GM23248 (cell line): Measurements from ENCODE around the gene CLPTM1. TPM values are rescaled to one million over a fixed set of nuclear protein-coding genes. Genes with fewer than 3 reads are reported as not detected.

Source experiments
- DNase-seq: peaks from one replicate; pipeline ENCODE4 v3.0.0-alpha.2; 2015
- H2AFZ ChIP-seq: fragments of 200-600 bp; sonication (generic); 2 replicates; pipeline ENCODE4 v1.6.1; 2016; ENCODE audit warnings: antibody characterized with exemption
- H3F3A ChIP-seq: fragments of 200-600 bp; sonication (generic); 2 replicates; pipeline ENCODE4 v1.6.1; 2016; ENCODE audit warnings: mild to moderate bottlenecking, antibody characterized with exemption, mixed run types; ENCODE audit not compliant: insufficient read depth
- H3K27ac ChIP-seq: fragments of 200-600 bp; sonication (generic); 2 replicates; pipeline ENCODE4 v1.5.1; 2016; ENCODE audit warnings: mild to moderate bottlenecking
- H3K27me3 ChIP-seq: fragments of 200-600 bp; sonication (generic); replicated peaks from 2 replicates; pipeline ENCODE4 v1.6.1; 2016; ENCODE audit warnings: mild to moderate bottlenecking; ENCODE audit not compliant: insufficient read depth
- H3K36me3 ChIP-seq: fragments of 200-600 bp; sonication (generic); 2 replicates; pipeline ENCODE4 v1.6.1; 2016; ENCODE audit warnings: low read depth, mild to moderate bottlenecking
- H3K4me1 ChIP-seq: fragments of 200-600 bp; sonication (generic); 2 replicates; pipeline ENCODE4 v1.6.1; 2016; ENCODE audit warnings: mild to moderate bottlenecking; ENCODE audit not compliant: insufficient read depth
- H3K4me2 ChIP-seq: fragments of 200-600 bp; sonication (generic); one replicate; pipeline ENCODE4 v1.6.1; 2016; ENCODE audit warnings: mild to moderate bottlenecking; ENCODE audit not compliant: unreplicated experiment
- H3K4me3 ChIP-seq: fragments of 200-600 bp; sonication (generic); 2 replicates; pipeline ENCODE4 v1.5.1; 2016; ENCODE audit warnings: mild to moderate bottlenecking
- H3K79me2 ChIP-seq: fragments of 200-600 bp; sonication (generic); 2 replicates; pipeline ENCODE4 v1.6.1; 2016; ENCODE audit warnings: mild to moderate bottlenecking; ENCODE audit not compliant: insufficient read depth
- H3K9ac ChIP-seq: fragments of 200-600 bp; sonication (generic); 2 replicates; pipeline ENCODE4 v1.6.1; 2016; ENCODE audit warnings: mild to moderate bottlenecking
- H3K9me2 ChIP-seq: fragments of 200-600 bp; sonication (generic); 2 replicates; pipeline ENCODE4 v1.6.1; 2016; ENCODE audit warnings: mixed run types, mild to moderate bottlenecking, moderate library complexity; ENCODE audit not compliant: insufficient read depth
- H3K9me3 ChIP-seq: fragments of 200-600 bp; sonication (generic); one replicate; pipeline ENCODE4 v1.6.1; 2017; ENCODE audit warnings: low read depth
- H4K20me1 ChIP-seq: fragments of 200-600 bp; sonication (generic); 2 replicates; pipeline ENCODE4 v1.6.0; 2016; ENCODE audit not compliant: insufficient read depth
- EZH2 ChIP-seq: fragments of 200-600 bp; sonication (generic); IDR thresholded peaks from 2 replicates; pipeline ENCODE4 v1.6.1; 2018; ENCODE audit warnings: antibody characterized with exemption, mild to moderate bottlenecking; ENCODE audit not compliant: insufficient read depth, poor library complexity, severe bottlenecking
- EZH2phosphoT487 ChIP-seq: fragments of 200-600 bp; sonication (generic); IDR thresholded peaks from 2 replicates; pipeline ENCODE4 v1.6.1; 2018; ENCODE audit warnings: antibody characterized with exemption, moderate library complexity, mild to moderate bottlenecking, low read depth; ENCODE audit not compliant: insufficient read depth
- WGBS, 2 experiments: methylation state at CpG; one replicate each; pipeline ENCODE4 v1.1.6; 2015 to 2017; ENCODE audit warnings: low lambda C conversion rate in 2 of 2, low coverage in 1 of 2; ENCODE audit errors: missing lambda C conversion rate in 2 of 2; 5-methylcytosine and 5-hydroxymethylcytosine counted together
- in situ Hi-C: fragments of 300-500 bp; cut with MboI; formaldehyde crosslinking; loops from 2 replicates; pipeline ENCODE4 v1.15.0; 2020
- polyA plus RNA-seq: library from polyadenylated mRNA; unstranded; fragments of >200 nt; fragmentation: Nextera tagmentation; extraction: Ambion mirVana; gene quantifications from 2 replicates; pipeline ENCODE4 v1.2.1, GENCODE V29; 2016
- total RNA-seq: library from RNA; depleted of rRNA; stranded (reverse); fragments of >200 nt; shearing (Covaris generic); gene quantifications from 2 replicates; pipeline ENCODE4 v1.2.3, GENCODE V29; 2014

The CLPTM1 gene
- total and polyA plus RNA-seq, 2 experiments from 2014 or later, result 40.5 to 103 TPM

GRCh38 chr19:44958090-44958489 is 2.9 kb downstream of the CLPTM1 start:
- no peaks in the 10 kb centered on the region; the same call in 1 of the 2 replicates for H4K20me1 ChIP-seq

GRCh38 chr19:44959691-44960090 is 4.5 kb downstream of the CLPTM1 start:
- in situ Hi-C loops, result no loop called here
- no peaks in the 10 kb centered on the region for H3K27me3 ChIP-seq
- H3K79me2 ChIP-seq, result peaks cover 89% of the 10 kb centered on the region
- peaks cover 18% of the 10 kb centered on the region for H3K4me1 ChIP-seq
- no peak overlapping the region for H2AFZ ChIP-seq
- 55 to 56% methylated on average over 5 of the region's 5 CpGs for WGBS, 2 experiments
- no peak overlapping the region for H3K4me3 ChIP-seq
- no peaks in the 10 kb centered on the region for H3K9me2 ChIP-seq
- no peak for TF ChIP-seq EZH2phosphoT487
- TF ChIP-seq EZH2, result no peak
- 0 out of 2 replicates have a peak, but pooled peaks cover 6% of the 10 kb centered on the region for H3K36me3 ChIP-seq
- DNase-seq, result no peak
- H3K27ac ChIP-seq, result no peak overlapping the region
- H3K4me2 ChIP-seq, result no peak overlapping the region
- H3K9me3 ChIP-seq, result no peaks in the 10 kb centered on the region
- H3K9ac ChIP-seq, result peak overlapping the region; percentile 23; the same call in 1 of the 2 replicates
- H4K20me1 ChIP-seq, result no peaks in the 10 kb centered on the region; the same call in 1 of the 2 replicates
- H3F3A ChIP-seq, result peaks cover 10% of the 10 kb centered on the region

More at GRCh38 chr19:44958090-44958489, 2.9 kb downstream of the CLPTM1 start:
- Histone ChIP-seq H3K27me3 (no peaks in the 10 kb centered on the region), H3K36me3 (0 out of 2 replicates have a peak, but pooled peaks cover 3% of the 10 kb centered on the region), H3K4me1 (peaks cover 18% of the 10 kb centered on the region), H3K79me2 (peaks cover 91% of the 10 kb centered on the region), H3F3A (peaks cover 13% of the 10 kb centered on the region), H3K27ac (no peak overlapping the region), H3K4me3 (no peak overlapping the region), H2AFZ (no peak overlapping the region), H3K9me2 (no peaks in the 10 kb centered on the region), H3K9ac (peak overlapping the region; percentile 95), H3K9me3 (no peaks in the 10 kb centered on the region), H3K4me2 (no peak overlapping the region)
- WGBS, 2 experiments, result 86 to 95% methylated on average over 9 of the region's 9 CpGs
- no peak for DNase-seq
- TF ChIP-seq EZH2phosphoT487 (no peak), EZH2 (no peak)
- in situ Hi-C loops, result no loop called here

GRCh38 chr19:44960906-44961728 is 5.9 kb downstream of the CLPTM1 start:
- TF ChIP-seq EZH2phosphoT487, result no peak
- TF ChIP-seq EZH2, result no peak

GRCh38 chr19:44961821-44962220 is 6.6 kb downstream of the CLPTM1 start:
- Histone ChIP-seq H3K36me3 (0 out of 2 replicates have a peak, but pooled peaks cover 10% of the 10 kb centered on the region), H3K9ac (no peak overlapping the region), H3F3A (no peaks in the 10 kb centered on the region), H3K27ac (no peak overlapping the region), H3K4me3 (no peak overlapping the region), H3K4me2 (no peak overlapping the region), H3K9me3 (no peaks in the 10 kb centered on the region), H4K20me1 (no peaks in the 10 kb centered on the region; the same call in 1 of the 2 replicates), H2AFZ (no peak overlapping the region), H3K4me1 (peaks cover 10% of the 10 kb centered on the region), H3K79me2 (peaks cover 86% of the 10 kb centered on the region), H3K27me3 (no peaks in the 10 kb centered on the region), H3K9me2 (no peaks in the 10 kb centered on the region)
- no peak for TF ChIP-seq EZH2phosphoT487
- no peak for TF ChIP-seq EZH2
- WGBS, 2 experiments, result 96 to 100% methylated on average over 8 of the region's 8 CpGs
- in situ Hi-C loops, result no loop called here
- DNase-seq, result no peak

More at GRCh38 chr19:44960906-44961728, 5.9 kb downstream of the CLPTM1 start:
- DNase-seq, result no peak
- 86 to 87% methylated on average over 8 of the region's 8 CpGs for WGBS, 2 experiments
- Histone ChIP-seq H3K27ac (no peak overlapping the region), H3K9me2 (no peaks in the 10 kb centered on the region), H4K20me1 (no peaks in the 10 kb centered on the region; the same call in 1 of the 2 replicates), H3K9ac (no peak overlapping the region), H2AFZ (no peak overlapping the region), H3K9me3 (no peaks in the 10 kb centered on the region), H3K4me2 (no peak overlapping the region), H3K27me3 (no peaks in the 10 kb centered on the region), H3K79me2 (peaks cover 89% of the 10 kb centered on the region), H3F3A (peaks cover 6% of the 10 kb centered on the region; the same call in 1 of the 2 replicates), H3K4me1 (peaks cover 17% of the 10 kb centered on the region), H3K4me3 (no peak overlapping the region), H3K36me3 (0 out of 2 replicates have a peak, but pooled peaks cover 10% of the 10 kb centered on the region)
- in situ Hi-C loops, result no loop called here
